ENCODE results near the gene PAQR4. TPM values are rescaled to one million over a fixed set of nuclear protein-coding genes. Genes with fewer than 3 reads are reported as not detected.

Gene PAQR4
- total RNA-seq, 2 experiments from 2014 or later: 40.7 to 42.4 TPM

GRCh38 chr16:3020247-3020603 lies 51.1 kb downstream of the PAQR4 start, which contains the start of gene TNFRSF12A:
Gene TNFRSF12A (plus strand): TSS chr16:3020368. CDS start chr16:3020398, 30 bp downstream.
- H3K4me1 Mint-ChIP-seq: peaks cover 36% of the 10 kb centered on the region
- peaks cover 2% of the 10 kb centered on the region for H3K36me3 Mint-ChIP-seq
- POLR2A ChIA-PET: interaction anchor here (0.5 to 2.6 kb wide), 15 partner anchors 9 to 142 kb away, joined by 3 to 19 read pairs (median 3); partner anchors contain the start of gene MMP25
- DNase-seq (peak; percentile 86), ATAC-seq (ENCODE audit: low read depth) (peak; percentile 23)
- H3K9me3 Mint-ChIP-seq: no peaks in the 10 kb centered on the region
- peak within 1 kb of the TSS; percentile 56 for H3K27ac Mint-ChIP-seq
- H3K27me3 Mint-ChIP-seq: peaks cover 24% of the 10 kb centered on the region
- peak within 1 kb of the TSS; percentile 90 for H3K4me3 Mint-ChIP-seq

- DNase-seq: peak; percentile 63
- H3K4me1 Mint-ChIP-seq: peaks cover 36% of the 10 kb centered on the region
- no peaks in the 10 kb centered on the region for H3K9me3 Mint-ChIP-seq
- H3K27ac Mint-ChIP-seq: peak overlapping the region; percentile 56
- peaks cover 24% of the 10 kb centered on the region for H3K27me3 Mint-ChIP-seq
- POLR2A ChIA-PET: interaction anchor here (0.5 to 2.6 kb wide), 19 partner anchors 9 to 141 kb away, joined by 3 to 19 read pairs (median 3); partner anchors contain the start of genes MMP25 and PKMYT1
- H3K36me3 Mint-ChIP-seq: peaks cover 2% of the 10 kb centered on the region
- peak overlapping the region; percentile 90 for H3K4me3 Mint-ChIP-seq
- ATAC-seq (ENCODE audit: low read depth): peak; percentile 4
Observed at GRCh38 chr16:3020604-3021448, 51.7 kb downstream of the PAQR4 start.

GRCh38 chr16:3021449-3022207 lies 52.5 kb downstream of the PAQR4 start:
- Mint-ChIP-seq H3K4me1 (peaks cover 36% of the 10 kb centered on the region), H3K4me3 (peak overlapping the region; percentile 90), H3K9me3 (no peaks in the 10 kb centered on the region), H3K36me3 (peaks cover 6% of the 10 kb centered on the region), H3K27me3 (peaks cover 21% of the 10 kb centered on the region), H3K27ac (peak overlapping the region; percentile 87)
- POLR2A ChIA-PET: interaction anchor here (0.6 to 2.6 kb wide), 11 partner anchors 8 to 137 kb away, joined by 3 to 19 read pairs (median 4); partner anchors contain the start of genes IL32, MMP25 and PKMYT1
- DNase-seq (peak; percentile 85), ATAC-seq (ENCODE audit: low read depth) (peak; percentile 15)

GRCh38 chr16:3022208-3022683 lies 53.1 kb downstream of the PAQR4 start:
- Mint-ChIP-seq H3K4me1 (peaks cover 36% of the 10 kb centered on the region), H3K9me3 (no peaks in the 10 kb centered on the region), H3K4me3 (peak overlapping the region; percentile 90), H3K27ac (peak overlapping the region; percentile 87), H3K36me3 (peaks cover 6% of the 10 kb centered on the region), H3K27me3 (peaks cover 17% of the 10 kb centered on the region)
- peak; percentile 76 for DNase-seq
- ATAC-seq (ENCODE audit: low read depth): no peak
- POLR2A ChIA-PET: interaction anchor here (0.7 to 2.4 kb wide), 7 partner anchors 7 to 140 kb away, joined by 3 to 19 read pairs (median 5); partner anchors contain the start of genes FLYWCH2, IL32, MMP25 and PKMYT1

- POLR2A ChIA-PET: interaction anchor here (1.0 to 2.3 kb wide), 7 partner anchors 15 to 140 kb away, joined by 3 to 8 read pairs (median 5); partner anchors contain the start of genes FLYWCH2, IL32 and PKMYT1
- Mint-ChIP-seq H3K27me3 (peaks cover 16% of the 10 kb centered on the region), H3K27ac (peak overlapping the region; percentile 87), H3K9me3 (no peaks in the 10 kb centered on the region), H3K4me3 (peak overlapping the region; percentile 87), H3K36me3 (peaks cover 10% of the 10 kb centered on the region), H3K4me1 (peaks cover 36% of the 10 kb centered on the region)
- DNase-seq (no peak), ATAC-seq (ENCODE audit: low read depth) (no peak)
Observed at GRCh38 chr16:3022684-3023414, 53.7 kb downstream of the PAQR4 start.

Other genes with a start within 250 kb of the PAQR4 start
- 1 to 10 TPM; 1.9 to 2.2 TPM for gene PRSS27, start 249.1 kb upstream of the PAQR4 start, total RNA-seq
- 100 to 1,000 TPM; 740 to 773 TPM for gene SRRM2, start 216.7 kb upstream of the PAQR4 start, total RNA-seq
- 100 to 1,000 TPM; 205 to 210 TPM for gene ELOB, start 192.1 kb upstream of the PAQR4 start, total RNA-seq
- under 1 TPM; 0.17 to 0.36 TPM for gene PRSS33, start 181.8 kb upstream of the PAQR4 start, total RNA-seq
- gene PRSS41, start 170.9 kb upstream of the PAQR4 start, total RNA-seq: not detected
- gene PRSS21, start 152.1 kb upstream of the PAQR4 start, total RNA-seq: 1 to 10 TPM; 5.6 to 6.9 TPM
- 1 to 10 TPM; 6.7 to 8.1 TPM for gene ZG16B, start 139.0 kb upstream of the PAQR4 start, total RNA-seq
- not detected for gene PRSS22, start 111.2 kb upstream of the PAQR4 start, total RNA-seq
- gene FLYWCH2, start 86.1 kb upstream of the PAQR4 start, total RNA-seq: 10 to 100 TPM; 21.0 to 21.2 TPM
- gene FLYWCH1, start 57.4 kb upstream of the PAQR4 start, total RNA-seq: 10 to 100 TPM; 65.5 to 69.7 TPM
- gene KREMEN2, start 5.1 kb upstream of the PAQR4 start, total RNA-seq: under 1 TPM in 1 of 2 experiments, not detected in 1; 0.36 TPM
- gene PKMYT1, start 11.1 kb downstream of the PAQR4 start, total RNA-seq: 100 to 1,000 TPM; 106 to 116 TPM
- gene CLDN9, start 43.6 kb downstream of the PAQR4 start, total RNA-seq: not detected
- gene CLDN6, start 48.8 kb downstream of the PAQR4 start, total RNA-seq: not detected
- gene TNFRSF12A, start 51.0 kb downstream of the PAQR4 start, total RNA-seq: 1 to 10 TPM; 2.9 TPM
- 10 to 100 TPM; 38.1 to 42.6 TPM for gene HCFC1R1, start 54.6 kb downstream of the PAQR4 start, total RNA-seq
- gene THOC6, start 54.7 kb downstream of the PAQR4 start, total RNA-seq: 10 to 100 TPM; 36.3 to 36.9 TPM
- gene BICDL2, start 67.6 kb downstream of the PAQR4 start, total RNA-seq: 1 to 10 TPM; 1.6 TPM
- gene MMP25, start 77.2 kb downstream of the PAQR4 start, total RNA-seq: 10 to 100 TPM; 49.3 to 60.4 TPM
- gene IL32, start 96.3 kb downstream of the PAQR4 start, total RNA-seq: 1,000 to 10,000 TPM; 2,319 to 2,425 TPM
- gene ZSCAN10, start 129.9 kb downstream of the PAQR4 start, total RNA-seq: under 1 TPM; 0.37 to 0.39 TPM
- not detected for gene ZNF205, start 143.2 kb downstream of the PAQR4 start, total RNA-seq
- gene ZNF213, start 165.7 kb downstream of the PAQR4 start, total RNA-seq: 10 to 100 TPM; 12.9 to 13.3 TPM
- not detected for gene OR1F1, start 218.9 kb downstream of the PAQR4 start, total RNA-seq